Neutrophil (primary cell): ENCODE data around the gene NSL1.

Experiments used
- H3K27ac ChIP-seq: fragments of 200-600 bp; sonication (generic); 2 replicates; pipeline ENCODE4 v1.5.1; 2016; ENCODE audit warnings: mild to moderate bottlenecking, moderate library complexity
- H3K27me3 ChIP-seq: fragments of 200-600 bp; sonication (generic); 2 replicates; pipeline ENCODE4 v1.6.0; 2016; ENCODE audit warnings: mild to moderate bottlenecking
- H3K36me3 ChIP-seq: fragments of 200-600 bp; sonication (generic); 2 replicates; pipeline ENCODE4 v1.5.1; 2017
- H3K4me1 ChIP-seq, 2 experiments: fragments of 200-600 bp in 1 of 2; sonication (generic) in 1 of 2; 1 replicate in 1 of 2; 2 replicates in 1 of 2; pipeline versions ENCODE4 v1.5.1 to v1.6.1; 2013 to 2016; ENCODE audit warnings: low read depth in 1 of 2, low read length in 1 of 2, mild to moderate bottlenecking in 1 of 2, moderate library complexity in 1 of 2; ENCODE audit not compliant: control insufficient read depth in 1 of 2, insufficient read depth in 1 of 2
- H3K4me3 ChIP-seq, 2 experiments: fragments of 200-600 bp in 1 of 2; sonication (generic) in 1 of 2; 1 replicate in 1 of 2; 2 replicates in 1 of 2; pipeline ENCODE4 v1.5.1; 2013 to 2016; ENCODE audit warnings: low read depth in 1 of 2, low read length in 1 of 2, mild to moderate bottlenecking in 1 of 2, moderate library complexity in 1 of 2
- H3K9me3 ChIP-seq: fragments of 200-600 bp; sonication (generic); 2 replicates; pipeline ENCODE4 v1.5.1; 2016
- TF ChIP-seq, protein P1 (sequence below): fragments of 200-600 bp; sonication (generic); IDR thresholded peaks from 2 replicates; pipeline ENCODE4 v1.5.1; 2016; ENCODE audit warnings: antibody characterized with exemption

The NSL1 gene

GRCh38 chr1:212721388-212722247, 70.0 kb downstream of the NSL1 start:
- no peak overlapping the region for H3K4me3 ChIP-seq
- no peaks in the 10 kb centered on the region for H3K9me3 ChIP-seq
- H3K27me3 ChIP-seq: peaks cover 30% of the 10 kb centered on the region
- H3K27ac ChIP-seq: no peak overlapping the region
- TF ChIP-seq, protein P1, sequence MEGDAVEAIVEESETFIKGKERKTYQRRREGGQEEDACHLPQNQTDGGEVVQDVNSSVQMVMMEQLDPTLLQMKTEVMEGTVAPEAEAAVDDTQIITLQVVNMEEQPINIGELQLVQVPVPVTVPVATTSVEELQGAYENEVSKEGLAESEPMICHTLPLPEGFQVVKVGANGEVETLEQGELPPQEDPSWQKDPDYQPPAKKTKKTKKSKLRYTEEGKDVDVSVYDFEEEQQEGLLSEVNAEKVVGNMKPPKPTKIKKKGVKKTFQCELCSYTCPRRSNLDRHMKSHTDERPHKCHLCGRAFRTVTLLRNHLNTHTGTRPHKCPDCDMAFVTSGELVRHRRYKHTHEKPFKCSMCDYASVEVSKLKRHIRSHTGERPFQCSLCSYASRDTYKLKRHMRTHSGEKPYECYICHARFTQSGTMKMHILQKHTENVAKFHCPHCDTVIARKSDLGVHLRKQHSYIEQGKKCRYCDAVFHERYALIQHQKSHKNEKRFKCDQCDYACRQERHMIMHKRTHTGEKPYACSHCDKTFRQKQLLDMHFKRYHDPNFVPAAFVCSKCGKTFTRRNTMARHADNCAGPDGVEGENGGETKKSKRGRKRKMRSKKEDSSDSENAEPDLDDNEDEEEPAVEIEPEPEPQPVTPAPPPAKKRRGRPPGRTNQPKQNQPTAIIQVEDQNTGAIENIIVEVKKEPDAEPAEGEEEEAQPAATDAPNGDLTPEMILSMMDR: no peak
- H3K4me1 ChIP-seq: peaks cover 4 to 6% of the 10 kb centered on the region in 2 experiments
- peaks cover 4% of the 10 kb centered on the region for H3K36me3 ChIP-seq

GRCh38 chr1:212719633-212720032, 71.9 kb downstream of the NSL1 start:
- Histone ChIP-seq H3K4me3 (no peak overlapping the region), H3K9me3 (no peaks in the 10 kb centered on the region), H3K27ac (no peak overlapping the region), H3K36me3 (no peaks in the 10 kb centered on the region), H3K27me3 (peaks cover 45% of the 10 kb centered on the region), H3K4me1 (peaks cover 4 to 6% of the 10 kb centered on the region in 2 experiments)
- TF ChIP-seq, protein P1: no peak

GRCh38 chr1:212718499-212718898, 73.1 kb downstream of the NSL1 start:
- peaks cover 4 to 6% of the 10 kb centered on the region in 2 experiments for H3K4me1 ChIP-seq

GRCh38 chr1:212716161-212716560, 75.4 kb downstream of the NSL1 start:
- peaks cover 72% of the 10 kb centered on the region for H3K27me3 ChIP-seq
- no peak overlapping the region for H3K4me3 ChIP-seq
- TF ChIP-seq, protein P1: no peak
- H3K4me1 ChIP-seq: no peaks in the 10 kb centered on the region
- no peaks in the 10 kb centered on the region for H3K36me3 ChIP-seq
- no peak overlapping the region for H3K27ac ChIP-seq
- H3K9me3 ChIP-seq: no peaks in the 10 kb centered on the region

More at GRCh38 chr1:212718499-212718898, 73.1 kb downstream of the NSL1 start:
- Histone ChIP-seq H3K27ac (no peak overlapping the region), H3K27me3 (peaks cover 55% of the 10 kb centered on the region), H3K36me3 (no peaks in the 10 kb centered on the region), H3K9me3 (no peaks in the 10 kb centered on the region), H3K4me3 (no peak overlapping the region)
- TF ChIP-seq, protein P1: no peak

GRCh38 chr1:212713465-212714136, 78.0 kb downstream of the NSL1 start:
- H3K4me1 ChIP-seq: peaks cover 8 to 9% of the 10 kb centered on the region in 2 experiments
- no peaks in the 10 kb centered on the region for H3K36me3 ChIP-seq
- H3K27ac ChIP-seq: no peak overlapping the region
- peaks cover 61% of the 10 kb centered on the region for H3K27me3 ChIP-seq
- no peaks in the 10 kb centered on the region for H3K9me3 ChIP-seq
- TF ChIP-seq, protein P1: no peak
- no peak overlapping the region for H3K4me3 ChIP-seq
